HG03460 (cell line): ENCODE results near the gene WASHC1.
"Not testable (repeated sequence)": the region's sequence is repeated elsewhere in the genome, so short reads cannot be mapped to it uniquely, and the experiment has no call there.

Experiments
- ATAC-seq: cut with Tn5 transposase; IDR thresholded peaks from one replicate; pipeline ENCODE4 v1.9.1; 2021; ENCODE audit not compliant: unreplicated experiment

Gene WASHC1

GRCh38 chr9:29356-29755, at the start of gene WASHC1:
Gene WASHC1, minus strand, starts transcription at chr9:29456. Its CDS starts 4,457 bp downstream, at chr9:24999.
- not testable (repeated sequence) for ATAC-seq

GRCh38 chr9:78333-78732, 49.1 kb upstream of the WASHC1 start:
- ATAC-seq, result not testable (repeated sequence)

- not testable (repeated sequence) for ATAC-seq
Measured at GRCh38 chr9:76389-76788, 47.1 kb upstream of the WASHC1 start.

GRCh38 chr9:73900-74525, 44.8 kb upstream of the WASHC1 start:
- not testable (repeated sequence) for ATAC-seq

GRCh38 chr9:73076-73899, 44.0 kb upstream of the WASHC1 start:
- ATAC-seq, result not testable (repeated sequence)

GRCh38 chr9:63031-63629, 33.9 kb upstream of the WASHC1 start:
- ATAC-seq, result peak; percentile 91

- peak; percentile 87 for ATAC-seq
Measured at GRCh38 chr9:52678-53077, 23.4 kb upstream of the WASHC1 start.

- ATAC-seq, result not testable (repeated sequence)
Measured at GRCh38 chr9:48190-48842, 19.1 kb upstream of the WASHC1 start.

GRCh38 chr9:46639-47271, 17.5 kb upstream of the WASHC1 start:
- not testable (repeated sequence) for ATAC-seq

GRCh38 chr9:46164-46563, 16.9 kb upstream of the WASHC1 start:
- not testable (repeated sequence) for ATAC-seq

- ATAC-seq, result not testable (repeated sequence)
Measured at GRCh38 chr9:45180-45878, 16.1 kb upstream of the WASHC1 start.

GRCh38 chr9:44416-44815, 15.2 kb upstream of the WASHC1 start:
- not testable (repeated sequence) for ATAC-seq

- ATAC-seq, result not testable (repeated sequence)
Measured at GRCh38 chr9:43636-44035, 14.4 kb upstream of the WASHC1 start.

- ATAC-seq, result not testable (repeated sequence)
Measured at GRCh38 chr9:43116-43515, 13.9 kb upstream of the WASHC1 start.

GRCh38 chr9:41819-42218, 12.6 kb upstream of the WASHC1 start:
- ATAC-seq, result not testable (repeated sequence)

GRCh38 chr9:41261-41676, 12.0 kb upstream of the WASHC1 start:
- not testable (repeated sequence) for ATAC-seq

GRCh38 chr9:32308-32707, 3.1 kb upstream of the WASHC1 start:
- ATAC-seq, result not testable (repeated sequence)

GRCh38 chr9:28775-29174, 481 bp downstream of the WASHC1 start:
- not testable (repeated sequence) for ATAC-seq

- not testable (repeated sequence) for ATAC-seq
Measured at GRCh38 chr9:21621-22020, 7.6 kb downstream of the WASHC1 start.

GRCh38 chr9:16875-17274, 12.4 kb downstream of the WASHC1 start:
- ATAC-seq, result not testable (repeated sequence)
